HG03520 (cell line): ENCODE results near the gene NOS1.
"Not testable (repeated sequence)": the region's sequence is repeated elsewhere in the genome, so short reads cannot be mapped to it uniquely, and the experiment has no call there.

Experiments
- ATAC-seq: cut with Tn5 transposase; IDR thresholded peaks from one replicate; pipeline ENCODE4 v1.9.1; 2021; ENCODE audit warnings: mild to moderate bottlenecking, moderate library complexity; ENCODE audit not compliant: unreplicated experiment

Gene NOS1

GRCh38 chr12:117279606-117280005 is 81.8 kb downstream of the NOS1 start:
- ATAC-seq, result no peak

- no peak for ATAC-seq
Measured at GRCh38 chr12:117277875-117278274, 83.6 kb downstream of the NOS1 start.

- no peak for ATAC-seq
Measured at GRCh38 chr12:117273091-117273490, 88.3 kb downstream of the NOS1 start.

GRCh38 chr12:117272690-117273089 is 88.7 kb downstream of the NOS1 start:
- ATAC-seq, result no peak

- ATAC-seq, result no peak
Measured at GRCh38 chr12:117262749-117263148, 98.7 kb downstream of the NOS1 start.

GRCh38 chr12:117261247-117261646 is 100.2 kb downstream of the NOS1 start:
- no peak for ATAC-seq

- no peak for ATAC-seq
Measured at GRCh38 chr12:117255386-117255785, 106.0 kb downstream of the NOS1 start.

- no peak for ATAC-seq
Measured at GRCh38 chr12:117243488-117243887, 117.9 kb downstream of the NOS1 start.

GRCh38 chr12:117241697-117242096 is 119.7 kb downstream of the NOS1 start:
- ATAC-seq, result no peak

GRCh38 chr12:117240081-117240755 is 121.2 kb downstream of the NOS1 start:
- no peak for ATAC-seq

- ATAC-seq, result no peak
Measured at GRCh38 chr12:117236456-117237001, 124.9 kb downstream of the NOS1 start.

GRCh38 chr12:117235261-117235660 is 126.2 kb downstream of the NOS1 start:
- no peak for ATAC-seq

GRCh38 chr12:117234441-117234840 is 127.0 kb downstream of the NOS1 start:
- no peak for ATAC-seq

GRCh38 chr12:117231750-117232149 is 129.7 kb downstream of the NOS1 start:
- ATAC-seq, result no peak

- ATAC-seq, result no peak
Measured at GRCh38 chr12:117228239-117228638, 133.2 kb downstream of the NOS1 start.

GRCh38 chr12:117227000-117227653 is 134.3 kb downstream of the NOS1 start:
- no peak for ATAC-seq

GRCh38 chr12:117226505-117226904 is 134.9 kb downstream of the NOS1 start:
- ATAC-seq, result no peak

- no peak for ATAC-seq
Measured at GRCh38 chr12:117225179-117225578, 136.2 kb downstream of the NOS1 start.

GRCh38 chr12:117220947-117221346 is 140.5 kb downstream of the NOS1 start:
- ATAC-seq, result not testable (repeated sequence)

GRCh38 chr12:117218149-117218548 is 143.3 kb downstream of the NOS1 start:
- ATAC-seq, result no peak

GRCh38 chr12:117216686-117217085 is 144.7 kb downstream of the NOS1 start:
- no peak for ATAC-seq

- ATAC-seq, result no peak
Measured at GRCh38 chr12:117214797-117215196, 146.6 kb downstream of the NOS1 start.
